Epithelial cell of esophagus (primary cell): Measurements from ENCODE around the gene MAP7D3.
A peak's percentile ranks its signal among the peaks of the same experiment; 100 is the strongest.

Source experiments
- DNase-seq: peaks from one replicate; pipeline ENCODE4 v3.0.0; 2010; ENCODE audit warnings: low read depth
- H3K4me3 ChIP-seq: 2 replicates; pipeline ENCODE4 v1.5.1; 2011; ENCODE audit warnings: mild to moderate bottlenecking, low read length, control low read depth
- CTCF ChIP-seq: IDR thresholded peaks from 2 replicates; pipeline ENCODE4 v1.5.1; 2011; ENCODE audit warnings: low read depth, mild to moderate bottlenecking, low read length, control low read depth, inconsistent platforms; ENCODE audit not compliant: insufficient read depth; ENCODE audit errors: missing control alignments

The MAP7D3 gene

GRCh38 chrX:136212557-136213111 lies 38.6 kb downstream of the MAP7D3 start:
- DNase-seq = no peak
- no peak for TF ChIP-seq CTCF
- H3K4me3 ChIP-seq = no peak overlapping the region

- no peak for TF ChIP-seq CTCF
- no peak for DNase-seq
- H3K4me3 ChIP-seq = no peak overlapping the region
Observed at GRCh38 chrX:136211766-136212556, 39.2 kb downstream of the MAP7D3 start.

GRCh38 chrX:136210806-136211205 lies 40.4 kb downstream of the MAP7D3 start:
- no peak for TF ChIP-seq CTCF
- no peak for DNase-seq
- no peak overlapping the region for H3K4me3 ChIP-seq

GRCh38 chrX:136210243-136210642 lies 41.0 kb downstream of the MAP7D3 start:
- H3K4me3 ChIP-seq = no peak overlapping the region
- DNase-seq = no peak

GRCh38 chrX:136209751-136210150 lies 41.4 kb downstream of the MAP7D3 start:
- no peak for TF ChIP-seq CTCF
- H3K4me3 ChIP-seq = no peak overlapping the region

More at GRCh38 chrX:136210243-136210642, 41.0 kb downstream of the MAP7D3 start:
- no peak for TF ChIP-seq CTCF

GRCh38 chrX:136209016-136209738 lies 42.0 kb downstream of the MAP7D3 start:
- peak; percentile 30 for DNase-seq
- no peak overlapping the region for H3K4me3 ChIP-seq
- peak; percentile 42 for TF ChIP-seq CTCF

More at GRCh38 chrX:136209751-136210150, 41.4 kb downstream of the MAP7D3 start:
- DNase-seq = no peak

GRCh38 chrX:136207546-136207945 lies 43.7 kb downstream of the MAP7D3 start:
- no peak for DNase-seq
- H3K4me3 ChIP-seq = no peak overlapping the region
- TF ChIP-seq CTCF = no peak
